Epithelial cell of proximal tubule (primary cell): ENCODE results near the gene DACH1. TPM values are rescaled to one million over a fixed set of nuclear protein-coding genes. Genes with fewer than 3 reads are reported as not detected.

ENCODE experiments used
- DNase-seq: peaks from one replicate; pipeline ENCODE4 v3.0.0-alpha.2; 2011; ENCODE audit warnings: low read depth
- H3K4me3 ChIP-seq: 2 replicates; pipeline ENCODE4 v1.5.1; 2011; ENCODE audit warnings: low read depth, mild to moderate bottlenecking, low read length
- total RNA-seq: library from RNA; depleted of rRNA; stranded (reverse); fragments of >200 nt; gene quantifications from 2 replicates; pipeline ENCODE4 v1.2.3, GENCODE V29; 2015
- TF ChIP-seq, protein P1 (sequence below): conservative IDR thresholded peaks from 2 replicates; pipeline ENCODE4 v1.5.1; 2012; ENCODE audit warnings: low read depth, mild to moderate bottlenecking, low read length

The DACH1 gene
- total RNA-seq, 1 donor from 2014 or later: 0.86 TPM

DNA sequence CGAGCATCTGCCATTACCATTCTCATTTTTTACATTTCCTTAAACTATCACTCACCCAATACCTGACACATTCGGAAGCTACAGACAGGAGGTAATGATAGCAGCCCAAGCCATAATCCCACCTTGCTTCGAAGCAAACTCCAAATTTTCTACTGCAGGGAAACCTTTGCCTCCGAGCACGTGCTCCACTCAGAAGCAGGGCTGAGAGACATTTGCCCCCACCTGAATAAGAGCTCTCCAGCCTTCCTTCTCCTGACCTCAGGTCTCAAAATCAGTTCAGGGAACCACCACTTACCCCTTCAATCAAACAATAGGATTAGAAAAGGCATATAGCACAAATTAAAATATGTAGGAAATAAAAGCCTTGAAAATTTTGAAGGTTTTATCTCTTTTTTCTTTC, 2.3 kb upstream of the DACH1 start:
- DNase-seq: no peak
- no peak overlapping the region for H3K4me3 ChIP-seq
- TF ChIP-seq, protein P1, sequence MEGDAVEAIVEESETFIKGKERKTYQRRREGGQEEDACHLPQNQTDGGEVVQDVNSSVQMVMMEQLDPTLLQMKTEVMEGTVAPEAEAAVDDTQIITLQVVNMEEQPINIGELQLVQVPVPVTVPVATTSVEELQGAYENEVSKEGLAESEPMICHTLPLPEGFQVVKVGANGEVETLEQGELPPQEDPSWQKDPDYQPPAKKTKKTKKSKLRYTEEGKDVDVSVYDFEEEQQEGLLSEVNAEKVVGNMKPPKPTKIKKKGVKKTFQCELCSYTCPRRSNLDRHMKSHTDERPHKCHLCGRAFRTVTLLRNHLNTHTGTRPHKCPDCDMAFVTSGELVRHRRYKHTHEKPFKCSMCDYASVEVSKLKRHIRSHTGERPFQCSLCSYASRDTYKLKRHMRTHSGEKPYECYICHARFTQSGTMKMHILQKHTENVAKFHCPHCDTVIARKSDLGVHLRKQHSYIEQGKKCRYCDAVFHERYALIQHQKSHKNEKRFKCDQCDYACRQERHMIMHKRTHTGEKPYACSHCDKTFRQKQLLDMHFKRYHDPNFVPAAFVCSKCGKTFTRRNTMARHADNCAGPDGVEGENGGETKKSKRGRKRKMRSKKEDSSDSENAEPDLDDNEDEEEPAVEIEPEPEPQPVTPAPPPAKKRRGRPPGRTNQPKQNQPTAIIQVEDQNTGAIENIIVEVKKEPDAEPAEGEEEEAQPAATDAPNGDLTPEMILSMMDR: no peak

DNA sequence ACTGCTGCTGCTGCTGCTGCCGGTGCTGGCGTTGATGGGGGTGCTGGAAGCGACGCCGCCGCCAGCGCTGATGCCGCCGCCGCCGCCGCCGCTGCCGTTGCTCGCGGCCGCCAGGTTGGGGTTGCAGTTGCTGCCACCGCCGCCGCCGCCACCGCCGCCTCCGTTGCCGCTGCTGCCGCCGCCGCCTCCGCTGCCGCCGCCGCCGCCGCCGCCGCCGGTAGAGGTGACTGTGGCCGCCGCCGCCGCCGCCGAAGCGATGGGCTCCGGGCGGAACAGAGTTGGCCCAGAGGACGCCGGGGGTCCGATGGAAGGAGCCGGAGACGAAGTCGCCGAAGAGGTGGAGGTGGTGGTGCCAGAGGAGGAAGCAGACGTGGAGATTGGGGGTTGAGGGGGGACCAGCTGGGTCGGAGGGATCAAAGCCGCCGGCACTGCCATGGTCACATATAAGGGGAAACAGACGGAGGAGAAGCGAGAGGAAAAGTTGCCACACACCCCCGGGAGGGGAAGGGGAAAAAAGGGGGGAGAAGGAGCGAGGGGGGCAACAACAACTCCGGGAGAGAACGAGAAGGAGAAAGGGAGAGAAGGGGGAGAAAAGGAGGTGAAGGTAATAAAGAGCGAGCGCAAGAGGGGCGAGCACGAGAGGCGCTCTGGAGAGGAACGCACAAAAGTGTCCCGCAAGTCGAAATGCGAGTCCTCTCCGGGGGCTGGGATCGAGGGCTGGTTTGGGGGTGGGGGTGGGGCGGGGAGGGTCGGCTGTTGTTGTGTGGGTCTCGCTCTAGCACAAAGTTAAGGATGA, 471 bp downstream of the DACH1 start:
- H3K4me3 ChIP-seq: peak overlapping the region; percentile 61
- TF ChIP-seq, protein P1: no peak
- no peak for DNase-seq

DNA sequence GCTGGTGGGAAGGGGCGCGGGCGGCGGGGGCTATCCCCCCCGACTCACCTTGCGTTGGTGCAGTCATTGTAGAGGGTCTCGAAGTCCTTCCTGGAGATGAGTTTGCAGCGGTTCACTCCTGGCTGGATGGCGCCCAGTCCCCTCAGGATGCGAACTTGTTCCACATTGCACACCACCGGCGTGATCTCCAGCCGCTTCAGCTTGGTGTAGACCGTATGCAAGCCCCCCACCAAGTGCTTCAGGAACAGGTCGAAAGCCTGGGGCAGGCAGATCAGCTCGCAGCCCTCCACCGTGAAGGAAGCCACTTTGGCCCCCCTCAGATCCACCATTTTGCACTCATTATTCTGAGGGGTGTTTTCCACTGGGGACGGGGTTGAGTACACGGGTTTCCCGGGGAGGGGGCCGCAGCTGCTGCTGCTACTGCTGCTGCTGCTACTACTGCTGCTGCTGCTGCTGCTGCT, 1.1 kb downstream of the DACH1 start:
- DNase-seq: no peak
- TF ChIP-seq, protein P1: no peak
- H3K4me3 ChIP-seq: peak overlapping the region; percentile 53

DNA sequence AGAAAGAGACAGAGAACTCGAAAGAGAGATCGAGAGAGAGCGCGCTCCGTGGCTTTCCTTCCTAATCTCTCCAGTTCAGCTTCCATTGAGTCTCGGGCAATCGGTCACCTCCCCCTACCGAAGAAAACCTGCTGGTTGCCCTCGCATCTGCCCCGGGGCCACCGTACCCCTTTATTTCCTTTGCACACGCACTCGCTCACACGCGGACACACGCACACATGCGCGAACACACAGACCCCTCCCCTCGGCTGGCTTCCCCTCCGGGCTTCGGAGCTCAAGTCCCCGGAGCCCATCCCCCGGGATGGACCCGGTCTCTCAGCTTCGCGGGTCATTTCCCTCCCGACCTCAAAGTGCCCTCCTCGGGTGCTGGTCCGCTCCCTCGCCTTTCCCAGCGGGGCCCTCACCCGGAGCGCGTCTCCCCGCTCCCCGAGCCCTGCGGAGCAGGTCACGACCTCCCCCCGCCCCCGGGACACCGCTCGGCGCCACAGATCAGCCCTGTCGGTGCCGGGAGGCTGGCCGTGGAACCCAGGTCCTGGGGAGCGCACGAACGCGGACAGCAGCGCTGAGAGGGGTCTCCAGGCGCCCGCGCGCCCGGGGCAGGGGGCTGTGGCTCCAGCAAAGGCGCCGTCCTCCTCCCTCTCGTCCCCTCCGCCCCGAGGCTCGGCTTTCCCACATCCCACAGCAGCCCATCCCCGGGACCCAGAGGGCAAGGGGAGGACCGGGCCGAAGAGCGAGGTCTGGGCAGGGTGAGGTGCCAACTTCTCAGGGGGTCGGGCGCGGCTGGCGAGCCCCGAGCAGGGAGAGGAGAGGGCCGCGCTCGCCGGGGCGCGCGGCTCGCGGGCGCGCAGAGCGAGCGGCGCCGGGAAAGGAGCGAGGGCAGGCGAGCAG, 1.8 kb downstream of the DACH1 start:
- H3K4me3 ChIP-seq: peak overlapping the region; percentile 53
- TF ChIP-seq, protein P1: no peak
- DNase-seq: no peak

DNA sequence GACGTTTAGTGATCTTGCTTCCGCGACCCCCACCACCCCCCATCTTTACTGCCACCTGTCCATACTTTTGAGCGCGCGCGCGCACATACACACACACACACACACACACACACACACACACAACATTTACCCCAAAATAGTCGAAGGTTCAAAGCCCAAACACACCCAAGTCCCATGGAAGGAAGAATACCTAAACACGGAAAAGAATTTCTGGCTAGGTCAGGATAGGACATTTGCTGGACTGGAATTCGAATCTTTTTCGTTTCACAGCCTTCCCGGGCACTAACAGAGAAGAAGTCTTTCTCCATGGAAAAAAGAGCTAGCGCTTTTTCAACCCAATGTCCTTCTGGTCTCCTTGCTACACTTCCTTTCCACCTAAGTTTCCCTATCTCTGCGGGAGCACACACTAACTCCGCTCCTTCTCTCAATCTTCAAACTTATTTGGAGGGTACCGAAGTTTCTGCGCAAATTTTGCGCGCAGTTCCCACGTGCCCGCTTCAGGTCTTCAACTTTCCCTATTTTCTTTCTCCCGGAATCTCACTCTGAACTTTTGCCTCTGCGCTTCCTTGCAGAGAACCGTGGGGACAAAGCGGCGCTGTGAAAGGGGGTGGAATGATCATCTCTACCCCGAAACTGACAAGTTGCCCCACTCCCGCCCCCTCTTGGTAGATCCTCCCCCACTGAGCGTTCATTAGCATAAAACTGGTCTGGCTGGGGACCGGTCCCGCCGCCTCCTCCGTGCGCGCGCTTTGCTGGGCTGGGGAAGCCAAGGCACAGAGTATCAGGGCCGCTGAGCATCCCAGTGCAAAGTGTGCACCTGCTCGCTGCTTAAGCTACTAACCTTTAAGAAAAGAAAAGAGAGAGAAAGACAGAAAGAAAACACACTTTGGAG, 2.7 kb downstream of the DACH1 start:
- H3K4me3 ChIP-seq: peak overlapping the region; percentile 53
- DNase-seq: no peak
- TF ChIP-seq, protein P1: no peak

DNA sequence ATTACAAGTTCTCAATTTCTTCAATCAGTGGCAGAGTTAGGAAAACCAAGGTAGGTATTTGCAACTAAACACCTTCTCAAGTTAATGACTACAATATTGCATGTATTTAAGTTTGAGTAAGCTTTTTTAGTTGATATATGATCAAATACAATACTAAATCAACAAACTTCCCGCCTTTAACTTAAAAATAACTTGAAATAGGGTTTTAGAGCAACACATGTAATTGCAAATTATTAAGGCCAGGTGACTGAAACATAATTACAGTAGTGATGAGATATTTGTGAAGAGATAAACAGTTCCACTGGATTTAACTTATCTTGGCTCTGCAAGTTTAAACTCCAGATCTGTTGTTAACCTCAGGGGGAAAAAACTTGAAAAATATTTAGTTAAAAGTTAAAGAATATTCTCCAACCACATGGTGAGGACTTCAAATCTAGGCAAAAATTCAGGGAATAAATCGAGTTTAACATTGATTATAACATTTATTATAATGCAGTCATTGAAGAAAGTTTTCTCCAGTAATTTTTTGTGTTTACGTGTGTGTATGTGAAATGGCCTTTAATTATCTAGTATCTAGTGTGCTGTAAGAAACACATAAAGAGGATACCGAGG, 3.6 kb downstream of the DACH1 start:
- no peak overlapping the region for H3K4me3 ChIP-seq
- TF ChIP-seq, protein P1: no peak
- DNase-seq: no peak
